GM12878 (cell line): ENCODE data around the gene FBXO21. TPM values are rescaled to one million over a fixed set of nuclear protein-coding genes. Genes with fewer than 3 reads are reported as not detected.

Experiments used
- ATAC-seq: fragments of 200-7000 bp; cut with Tn5 transposase; 3 replicates; pipeline ENCODE4 v1.9.1; 2020; ENCODE audit warnings: mild to moderate bottlenecking, moderate library complexity
- BruUV-seq: library from RNA; stranded (reverse); fragments of 400-500 nt; replicated peaks from 2 replicates; lab custom pipeline; 2021; lab: Mats Ljungman, UMichigan
- CTCF ChIA-PET: fragments of 300-600 bp; sonication (Branson Sonifier 250); formaldehyde crosslinking; extraction: SDS; loops from one replicate; lab custom pipeline; 2021; ENCODE audit warnings: inconsistent platforms; lab: Yijun Ruan, JAX
- POLR2A ChIA-PET: fragments of 350-600 bp; formaldehyde crosslinking; extraction: SDS; loops from one replicate; lab custom pipeline; 2021; ENCODE audit warnings: inconsistent platforms; lab: Charles Lee
- RAD21 ChIA-PET: fragments of 300-600 bp; sonication (Branson Sonifier 250); formaldehyde crosslinking; loops from one replicate; lab custom pipeline; 2023; ENCODE audit warnings: antibody characterized with exemption; ENCODE audit not compliant: unreplicated experiment; lab: Charles Lee
- SMC1A ChIA-PET: fragments of 300-600 bp; sonication (Branson Sonifier 250); formaldehyde crosslinking; loops from one replicate; lab custom pipeline; 2023; ENCODE audit not compliant: unreplicated experiment, uncharacterized antibody; lab: Charles Lee
- DNase-seq: peaks from one replicate; pipeline ENCODE4 v3.0.0-alpha.2; 2011; ENCODE audit warnings: low read depth, low spot score
- FAIRE-seq: peaks from 3 replicates; lab custom pipeline; 2011; peaks lifted over from hg19 to GRCh38; lab: Jason Lieb, UNC
- H2AFZ ChIP-seq: 2 replicates; pipeline ENCODE4 v1.6.0; 2011; ENCODE audit warnings: low read depth, low read length, control low read depth; ENCODE audit not compliant: control insufficient read depth
- H3K27ac ChIP-seq: 2 replicates; pipeline ENCODE4 v1.5.1; 2011; ENCODE audit warnings: control low read depth; ENCODE audit not compliant: control insufficient read depth, insufficient read depth
- H3K27me3 ChIP-seq, 2 experiments: replicated peaks in 1 of 2; 2 replicates each; pipeline versions ENCODE4 v1.6.0 to v1.6.1; 2011; ENCODE audit warnings: low read length in 1 of 2; ENCODE audit not compliant: control insufficient read depth in 2 of 2, insufficient read depth in 2 of 2
- H3K36me3 ChIP-seq, 2 experiments: 2 replicates each; pipeline ENCODE4 v1.5.1; 2011; ENCODE audit warnings: low read length in 1 of 2; ENCODE audit not compliant: control insufficient read depth in 2 of 2, insufficient read depth in 2 of 2
- H3K4me1 ChIP-seq: 2 replicates; pipeline ENCODE4 v1.6.1; 2011; ENCODE audit warnings: mild to moderate bottlenecking, low read length, moderate library complexity, mixed read lengths; ENCODE audit not compliant: control insufficient read depth, insufficient read depth
- H3K4me2 ChIP-seq: 2 replicates; pipeline ENCODE4 v1.6.0; 2011; ENCODE audit warnings: control low read depth; ENCODE audit not compliant: control insufficient read depth, insufficient read depth
- H3K4me3 ChIP-seq: fragments of 200-600 bp; sonication (generic); 2 replicates; pipeline ENCODE4 v1.5.1; 2016
- H3K79me2 ChIP-seq: 2 replicates; pipeline ENCODE4 v1.6.0; 2011; ENCODE audit warnings: low read length; ENCODE audit not compliant: control insufficient read depth, insufficient read depth
- H3K9ac ChIP-seq: 2 replicates; pipeline ENCODE4 v1.8.0; 2011; ENCODE audit warnings: low read length, control low read depth, mixed read lengths; ENCODE audit not compliant: control insufficient read depth, insufficient read depth
- H3K9me3 ChIP-seq: replicated peaks from 3 replicates; pipeline ENCODE4 v1.5.1; 2011; ENCODE audit warnings: mild to moderate bottlenecking, low read length; ENCODE audit not compliant: control insufficient read depth, insufficient read depth
- H4K20me1 ChIP-seq: 2 replicates; pipeline ENCODE4 v1.6.0; 2011; ENCODE audit not compliant: control insufficient read depth, insufficient read depth
- BACH1 ChIP-seq: fragments of 450-650 bp; IDR thresholded peaks from 2 replicates; pipeline ENCODE4 v1.6.1; 2017; ENCODE audit warnings: mild to moderate bottlenecking, borderline replicate concordance
- CBFB ChIP-seq: IDR thresholded peaks from 2 replicates; pipeline ENCODE4 v1.6.1; 2016; ENCODE audit warnings: antibody characterized with exemption, low read depth
- CREB1 ChIP-seq: IDR thresholded peaks from 2 replicates; pipeline ENCODE4 v1.6.1; 2012; ENCODE audit warnings: low read depth, mild to moderate bottlenecking, inconsistent platforms
- FOXM1 ChIP-seq: IDR thresholded peaks from 2 replicates; pipeline ENCODE4 v1.6.1; 2012; ENCODE audit warnings: low read depth, mild to moderate bottlenecking, inconsistent platforms, low read length, moderate library complexity
- GABPA ChIP-seq: IDR thresholded peaks from 2 replicates; pipeline ENCODE4 v1.6.1; 2014; ENCODE audit warnings: antibody characterized with exemption, low read depth, mild to moderate bottlenecking, inconsistent platforms
- GATAD2B ChIP-seq: fragments of 450-650 bp; conservative IDR thresholded peaks from 2 replicates; pipeline ENCODE4 v1.6.1; 2017; ENCODE audit warnings: low read depth, mild to moderate bottlenecking, moderate library complexity
- HDAC2 ChIP-seq: fragments of 200-600 bp; sonication (generic); IDR thresholded peaks from 2 replicates; pipeline ENCODE4 v1.6.1; 2017
- HDAC6 ChIP-seq: fragments of 200-600 bp; sonication (generic); IDR thresholded peaks from one replicate; pipeline ENCODE4 v1.8.0; 2017; ENCODE audit warnings: antibody characterized with exemption; ENCODE audit not compliant: unreplicated experiment
- JUND ChIP-seq: IDR thresholded peaks from 2 replicates; pipeline ENCODE4 v1.6.1; 2012; ENCODE audit warnings: low read depth, mild to moderate bottlenecking, low read length, improper control_type of control experiment, moderate library complexity
- KAT2A ChIP-seq: conservative IDR thresholded peaks from 2 replicates; pipeline ENCODE4 v1.6.1; 2011; ENCODE audit warnings: low read depth, low read length; ENCODE audit not compliant: control insufficient read depth
- NBN ChIP-seq: fragments of 450-650 bp; IDR thresholded peaks from 2 replicates; pipeline ENCODE4 v1.6.1; 2016
- NFIC ChIP-seq: IDR thresholded peaks from 2 replicates; pipeline ENCODE4 v1.6.1; 2012; ENCODE audit warnings: low read depth, mild to moderate bottlenecking, inconsistent platforms, low read length, moderate library complexity
- NFXL1 ChIP-seq: fragments of 450-650 bp; IDR thresholded peaks from 2 replicates; pipeline ENCODE4 v1.6.1; 2017; ENCODE audit warnings: antibody characterized with exemption, mild to moderate bottlenecking, borderline replicate concordance
- NRF1 ChIP-seq: conservative IDR thresholded peaks from 2 replicates; pipeline ENCODE4 v1.6.1; 2011; ENCODE audit warnings: mild to moderate bottlenecking, low read depth, low read length, improper control_type of control experiment
- PAX5 ChIP-seq: IDR thresholded peaks from 2 replicates; pipeline ENCODE4 v1.6.1; 2011; ENCODE audit warnings: low read depth, low read length, borderline replicate concordance
- RUNX3 ChIP-seq: IDR thresholded peaks from 2 replicates; pipeline ENCODE4 v1.6.1; 2012; ENCODE audit warnings: low read length, inconsistent platforms
- SIX5 ChIP-seq: IDR thresholded peaks from 2 replicates; pipeline ENCODE4 v1.6.1; 2011; ENCODE audit warnings: mild to moderate bottlenecking, low read depth, low read length, moderate library complexity; ENCODE audit not compliant: severe bottlenecking
- SP1 ChIP-seq: IDR thresholded peaks from one replicate; pipeline ENCODE4 v1.6.1; 2011; ENCODE audit warnings: low read depth, low read length
- SREBF1 ChIP-seq: IDR thresholded peaks from 2 replicates; pipeline ENCODE4 v1.6.1; 2012; ENCODE audit warnings: mild to moderate bottlenecking, low read length
- TAF1 ChIP-seq: IDR thresholded peaks from 2 replicates; pipeline ENCODE4 v1.6.1; 2011; ENCODE audit warnings: mild to moderate bottlenecking, low read depth, low read length, borderline replicate concordance
- WGBS: methylation state at CpG from one replicate; pipeline ENCODE4 v1.1.6; 2016; ENCODE audit warnings: low lambda C conversion rate; ENCODE audit not compliant: insufficient replicate concordance, insufficient coverage; ENCODE audit errors: missing lambda C conversion rate; 5-methylcytosine and 5-hydroxymethylcytosine counted together
- in situ Hi-C: fragments of 300-500 bp; cut with MboI; formaldehyde crosslinking; loops from 9 replicates; pipeline ENCODE4 v1.14.3; 2018; ENCODE audit warnings: mixed read lengths
- intact Hi-C: fragments of 100-400 bp; cut with micrococcal nuclease; formaldehyde crosslinking; loops from one replicate; pipeline ENCODE4 v1.14.2; 2022; ENCODE audit not compliant: unreplicated experiment
- polyA plus RNA-seq, 11 experiments: library from polyadenylated mRNA; depleted of rRNA in 4 of 11; unstranded in 6 of 11; stranded (reverse) in 5 of 11; fragments of >200 nt; fragmentation: Nextera tagmentation in 4 of 11; fragmentation: Illumina TruSeq in 1 of 11; extraction: Ambion mirVana in 4 of 11; extraction: Trizol in 1 of 11; gene quantifications; 1 replicate in 1 of 11; 2 replicates in 10 of 11; pipeline versions ENCODE4 v1.2.1 to v1.2.3, GENCODE V29; 2011 to 2016; ENCODE audit warnings: inconsistent platforms in 2 of 11, missing spikeins in 2 of 11, low read depth in 1 of 11
- total RNA-seq, 4 experiments: library from RNA; depleted of rRNA in 3 of 4; stranded (reverse); fragments of >200 nt in 3 of 4; fragmentation: Illumina TruSeq in 1 of 4; extraction: Trizol in 1 of 4; gene quantifications; 2 replicates each; pipeline versions ENCODE4 v1.2.1 to v1.2.3, GENCODE V29; 2013 to 2021
- TF ChIP-seq, protein P1 (sequence below): fragments of 450-650 bp; formaldehyde crosslinking; IDR thresholded peaks from 2 replicates; pipeline ENCODE4 v1.4.0; 2020; ENCODE audit warnings: mild to moderate bottlenecking, moderate library complexity
- TF ChIP-seq, protein P2 (sequence below): fragments of 450-650 bp; IDR thresholded peaks from 2 replicates; pipeline ENCODE4 v1.6.1; 2018; ENCODE audit warnings: mild to moderate bottlenecking, low read depth, moderate library complexity; ENCODE audit not compliant: partially characterized antibody

FBXO21 gene
- total and polyA plus RNA-seq, 10 of the 15 experiments (the other 5 are each of a cell fraction or from before 2014, with no cell fraction given) = 5.5 to 32.6 (median 18.9) TPM

GRCh38 chr12:117142094-117142493 lies 48.2 kb downstream of the FBXO21 start:
- FAIRE-seq = no peak
- peak; percentile 81 for ATAC-seq
- CTCF ChIA-PET = no interaction called here
- Histone ChIP-seq H3K27ac (peak overlapping the region; percentile 6; the same call in 1 of the 2 replicates), H3K9ac (no peak overlapping the region), H3K27me3 (no peaks in the 10 kb centered on the region), H4K20me1 (no peaks in the 10 kb centered on the region), H3K36me3 (peaks cover 2 to 15% of the 10 kb centered on the region in 2 experiments; a peak in 3 of 4 replicates), H2AFZ (no peak overlapping the region), H3K79me2 (no peaks in the 10 kb centered on the region), H3K4me1 (peaks cover 14% of the 10 kb centered on the region), H3K4me2 (no peak overlapping the region), H3K4me3 (no peak overlapping the region), H3K9me3 (no peaks in the 10 kb centered on the region)
- in situ Hi-C loops (no loop called here), intact Hi-C loops (no loop called here)
- WGBS = 6% methylated on average over 12 of the region's 12 CpGs
- POLR2A ChIA-PET = interaction anchor here (0.6 to 1.0 kb wide), 2 partner anchors 9 to 37 kb away, joined by 4 read pairs; no protein-coding TSS in a partner anchor
- no TSS peak for BruUV-seq
- SMC1A ChIA-PET = interaction anchor here (1.4 kb wide), 1 partner anchor 118 kb away, joined by 3 read pairs; no protein-coding TSS in a partner anchor
- no peak for DNase-seq
- RAD21 ChIA-PET = interaction anchor here (0.7 kb wide), 1 partner anchor 1082 kb away, joined by 3 read pairs; no protein-coding TSS in a partner anchor
- TF ChIP-seq FOXM1 (peak; percentile 75), RUNX3 (peak; percentile 86), NRF1 (no peak), JUND (no peak), GABPA (no peak), KAT2A (no peak), HDAC2 (no peak), HDAC6 (no peak), GATAD2B (no peak), NBN (no peak), NFXL1 (no peak), SIX5 (no peak), NFIC (peak; percentile 46; the same call in 1 of the 2 replicates), SREBF1 (no peak), TAF1 (no peak), BACH1 (no peak), CREB1 (no peak), SP1 (peak; percentile 54), CBFB (peak; percentile 66; the same call in 1 of the 2 replicates), PAX5 (peak; percentile 95)
- TF ChIP-seq, protein P1, sequence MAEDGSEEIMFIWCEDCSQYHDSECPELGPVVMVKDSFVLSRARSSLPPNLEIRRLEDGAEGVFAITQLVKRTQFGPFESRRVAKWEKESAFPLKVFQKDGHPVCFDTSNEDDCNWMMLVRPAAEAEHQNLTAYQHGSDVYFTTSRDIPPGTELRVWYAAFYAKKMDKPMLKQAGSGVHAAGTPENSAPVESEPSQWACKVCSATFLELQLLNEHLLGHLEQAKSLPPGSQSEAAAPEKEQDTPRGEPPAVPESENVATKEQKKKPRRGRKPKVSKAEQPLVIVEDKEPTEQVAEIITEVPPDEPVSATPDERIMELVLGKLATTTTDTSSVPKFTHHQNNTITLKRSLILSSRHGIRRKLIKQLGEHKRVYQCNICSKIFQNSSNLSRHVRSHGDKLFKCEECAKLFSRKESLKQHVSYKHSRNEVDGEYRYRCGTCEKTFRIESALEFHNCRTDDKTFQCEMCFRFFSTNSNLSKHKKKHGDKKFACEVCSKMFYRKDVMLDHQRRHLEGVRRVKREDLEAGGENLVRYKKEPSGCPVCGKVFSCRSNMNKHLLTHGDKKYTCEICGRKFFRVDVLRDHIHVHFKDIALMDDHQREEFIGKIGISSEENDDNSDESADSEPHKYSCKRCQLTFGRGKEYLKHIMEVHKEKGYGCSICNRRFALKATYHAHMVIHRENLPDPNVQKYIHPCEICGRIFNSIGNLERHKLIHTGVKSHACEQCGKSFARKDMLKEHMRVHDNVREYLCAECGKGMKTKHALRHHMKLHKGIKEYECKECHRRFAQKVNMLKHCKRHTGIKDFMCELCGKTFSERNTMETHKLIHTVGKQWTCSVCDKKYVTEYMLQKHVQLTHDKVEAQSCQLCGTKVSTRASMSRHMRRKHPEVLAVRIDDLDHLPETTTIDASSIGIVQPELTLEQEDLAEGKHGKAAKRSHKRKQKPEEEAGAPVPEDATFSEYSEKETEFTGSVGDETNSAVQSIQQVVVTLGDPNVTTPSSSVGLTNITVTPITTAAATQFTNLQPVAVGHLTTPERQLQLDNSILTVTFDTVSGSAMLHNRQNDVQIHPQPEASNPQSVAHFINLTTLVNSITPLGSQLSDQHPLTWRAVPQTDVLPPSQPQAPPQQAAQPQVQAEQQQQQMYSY (CRISPR knock-in tag) = no peak
- TF ChIP-seq, protein P2, sequence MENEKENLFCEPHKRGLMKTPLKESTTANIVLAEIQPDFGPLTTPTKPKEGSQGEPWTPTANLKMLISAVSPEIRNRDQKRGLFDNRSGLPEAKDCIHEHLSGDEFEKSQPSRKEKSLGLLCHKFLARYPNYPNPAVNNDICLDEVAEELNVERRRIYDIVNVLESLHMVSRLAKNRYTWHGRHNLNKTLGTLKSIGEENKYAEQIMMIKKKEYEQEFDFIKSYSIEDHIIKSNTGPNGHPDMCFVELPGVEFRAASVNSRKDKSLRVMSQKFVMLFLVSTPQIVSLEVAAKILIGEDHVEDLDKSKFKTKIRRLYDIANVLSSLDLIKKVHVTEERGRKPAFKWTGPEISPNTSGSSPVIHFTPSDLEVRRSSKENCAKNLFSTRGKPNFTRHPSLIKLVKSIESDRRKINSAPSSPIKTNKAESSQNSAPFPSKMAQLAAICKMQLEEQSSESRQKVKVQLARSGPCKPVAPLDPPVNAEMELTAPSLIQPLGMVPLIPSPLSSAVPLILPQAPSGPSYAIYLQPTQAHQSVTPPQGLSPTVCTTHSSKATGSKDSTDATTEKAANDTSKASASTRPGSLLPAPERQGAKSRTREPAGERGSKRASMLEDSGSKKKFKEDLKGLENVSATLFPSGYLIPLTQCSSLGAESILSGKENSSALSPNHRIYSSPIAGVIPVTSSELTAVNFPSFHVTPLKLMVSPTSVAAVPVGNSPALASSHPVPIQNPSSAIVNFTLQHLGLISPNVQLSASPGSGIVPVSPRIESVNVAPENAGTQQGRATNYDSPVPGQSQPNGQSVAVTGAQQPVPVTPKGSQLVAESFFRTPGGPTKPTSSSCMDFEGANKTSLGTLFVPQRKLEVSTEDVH = no peak
